Activated CD4-positive, alpha-beta memory T cell treated with anti-CD3 and anti-CD28 coated beads for 36 hours (primary cell): ENCODE results near the gene ZC4H2. TPM values are rescaled to one million over a fixed set of nuclear protein-coding genes. Genes with fewer than 3 reads are reported as not detected.
"Not testable (repeated sequence)": the region's sequence is repeated elsewhere in the genome, so short reads cannot be mapped to it uniquely, and the experiment has no call there.

Source experiments
- CTCF ChIA-PET: fragments of 350-600 bp; sonication (Branson Sonifier 250); formaldehyde crosslinking; loops from one replicate; lab custom pipeline; 2021; ENCODE audit warnings: antibody characterized with exemption, inconsistent platforms; lab: Charles Lee
- POLR2A ChIA-PET: fragments of 350-600 bp; sonication (Branson Sonifier 250); formaldehyde crosslinking; loops from one replicate; lab custom pipeline; 2021; ENCODE audit warnings: antibody characterized with exemption; lab: Charles Lee
- DNase-seq: peaks from one replicate; pipeline ENCODE4 v3.0.0-alpha.2; 2020
- H3K27ac Mint-ChIP-seq: one replicate; pipeline ENCODE4 v1.8.0; 2021; ENCODE audit warnings: mixed read lengths
- H3K27me3 Mint-ChIP-seq: one replicate; pipeline ENCODE4 v1.8.0; 2021; ENCODE audit warnings: mixed read lengths
- H3K36me3 Mint-ChIP-seq: one replicate; pipeline ENCODE4 v1.8.0; 2021; ENCODE audit warnings: mixed read lengths
- H3K4me1 Mint-ChIP-seq: one replicate; pipeline ENCODE4 v1.8.0; 2021; ENCODE audit warnings: low read depth, mixed read lengths
- H3K4me3 Mint-ChIP-seq: one replicate; pipeline ENCODE4 v1.8.0; 2021; ENCODE audit warnings: mild to moderate bottlenecking, mixed read lengths
- H3K9me3 Mint-ChIP-seq: one replicate; pipeline ENCODE4 v1.8.0; 2021; ENCODE audit warnings: mixed read lengths
- intact Hi-C: fragments of 100-400 bp; cut with micrococcal nuclease; formaldehyde crosslinking; loops from one replicate; pipeline ENCODE4 v1.15.1; 2023
- total RNA-seq, 2 experiments: library from RNA; stranded (reverse); gene quantifications; one replicate each; pipeline ENCODE4 v1.2.3, GENCODE V29; 2021

ZC4H2 gene
- total RNA-seq, result 1 to 10 TPM; 8.9 to 9.1 TPM

DNA sequence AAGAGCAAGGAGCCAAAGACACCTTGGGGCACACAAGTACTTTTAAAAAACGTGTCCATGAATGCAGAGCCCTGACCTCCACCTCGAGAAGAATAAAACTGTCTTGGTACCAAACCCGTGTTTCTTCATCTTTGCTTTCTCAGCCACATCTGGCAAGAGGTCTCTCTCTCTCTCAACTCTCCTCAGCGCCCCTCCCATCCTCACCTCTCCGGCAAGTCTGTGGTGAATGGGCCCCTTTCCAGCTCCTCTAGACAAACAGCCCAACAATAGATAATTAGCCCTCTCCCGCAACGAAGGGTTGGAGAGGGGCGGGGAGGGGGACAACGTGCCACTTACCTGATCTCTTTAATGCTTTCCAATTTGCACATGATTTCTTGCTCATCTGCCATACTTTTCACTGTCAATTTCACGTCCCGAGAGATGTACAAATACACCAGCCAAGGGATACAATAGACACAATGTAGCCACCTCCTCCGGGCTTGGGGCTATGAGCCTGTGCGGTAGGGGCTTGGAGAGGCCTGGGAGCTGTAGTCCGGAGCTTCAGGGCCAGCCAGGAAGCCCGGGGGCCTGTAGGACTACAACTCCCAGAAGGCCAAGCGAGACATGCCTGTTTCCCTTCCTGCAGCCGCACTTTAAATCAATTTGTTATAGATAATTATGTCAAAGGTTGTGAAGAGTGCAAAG lies at the start of gene ZC4H2:
Gene ZC4H2, minus strand, starts transcription at position 462 of the 684 bp plus-strand sequence. Its CDS starts 73 bp downstream, at position 389.
- H3K27ac Mint-ChIP-seq, result peak within 1 kb of the TSS; percentile 44
- intact Hi-C loops, result loop anchor here (1.0 kb wide), 3 partner anchors 58 to 771 kb away; partner anchors contain the start of genes AMER1, LAS1L and ZC3H12B
- H3K4me1 Mint-ChIP-seq, result peaks cover 16% of the 10 kb centered on the region
- H3K27me3 Mint-ChIP-seq, result no peaks in the 10 kb centered on the region
- peaks cover 5% of the 10 kb centered on the region for H3K36me3 Mint-ChIP-seq
- H3K9me3 Mint-ChIP-seq, result no peaks in the 10 kb centered on the region
- ChIA-PET CTCF (interaction anchor here (1.3 to 1.8 kb wide), 2 partner anchors 58 to 66 kb away, joined by 3 to 5 read pairs; partner anchors contain the start of gene ZC3H12B), POLR2A (interaction anchor here (2.5 kb wide), 1 partner anchor 59 kb away, joined by 7 read pairs; the partner anchor contains the start of gene ZC3H12B)
- H3K4me3 Mint-ChIP-seq, result peak within 1 kb of the TSS; percentile 79
- DNase-seq, result peak; percentile 79

GRCh38 chrX:65017451-65017850 lies 41.2 kb upstream of the ZC4H2 start:
- H3K27ac Mint-ChIP-seq, result no peak overlapping the region
- intact Hi-C loops, result no loop called here
- no peak for DNase-seq
- no peak overlapping the region for H3K4me3 Mint-ChIP-seq
- no peaks in the 10 kb centered on the region for H3K9me3 Mint-ChIP-seq
- CTCF ChIA-PET, result no interaction called here
- H3K36me3 Mint-ChIP-seq, result peaks cover under 1% of the 10 kb centered on the region
- no peaks in the 10 kb centered on the region for H3K4me1 Mint-ChIP-seq
- H3K27me3 Mint-ChIP-seq, result no peaks in the 10 kb centered on the region
- POLR2A ChIA-PET, result no interaction called here

DNA sequence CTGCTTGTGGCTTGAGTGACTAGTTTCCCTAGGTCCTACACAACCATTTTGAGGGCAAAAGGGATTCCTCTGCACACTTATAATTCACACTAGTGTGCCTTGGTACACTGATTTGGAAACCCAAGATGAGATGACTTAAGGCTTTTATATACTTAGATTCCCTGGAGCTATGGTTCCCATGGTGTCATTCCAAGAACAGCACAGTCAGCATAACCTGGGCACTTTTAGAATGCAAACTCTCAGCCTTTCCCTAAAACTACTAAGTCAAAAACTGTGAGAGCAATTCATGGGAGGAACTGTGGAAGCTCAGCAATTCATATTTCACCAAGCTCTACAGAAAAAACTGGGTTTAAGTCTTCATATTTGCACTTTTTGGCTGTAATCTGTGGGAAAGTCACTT lies 38.0 kb upstream of the ZC4H2 start:
- H3K4me3 Mint-ChIP-seq, result no peak overlapping the region
- POLR2A ChIA-PET, result no interaction called here
- no peaks in the 10 kb centered on the region for H3K9me3 Mint-ChIP-seq
- intact Hi-C loops, result no loop called here
- H3K27me3 Mint-ChIP-seq, result no peaks in the 10 kb centered on the region
- no peaks in the 10 kb centered on the region for H3K4me1 Mint-ChIP-seq
- no peak overlapping the region for H3K27ac Mint-ChIP-seq
- no peaks in the 10 kb centered on the region for H3K36me3 Mint-ChIP-seq
- CTCF ChIA-PET, result no interaction called here
- DNase-seq, result no peak

- Mint-ChIP-seq H3K36me3 (peaks cover 1% of the 10 kb centered on the region), H3K27me3 (no peaks in the 10 kb centered on the region), H3K4me3 (no peak overlapping the region), H3K9me3 (peaks cover 9% of the 10 kb centered on the region), H3K4me1 (no peaks in the 10 kb centered on the region), H3K27ac (no peak overlapping the region)
- ChIA-PET CTCF (no interaction called here), POLR2A (no interaction called here)
- intact Hi-C loops, result no loop called here
- no peak for DNase-seq
These were observed 33.2 kb upstream of the ZC4H2 start for GRCh38 chrX:65009459-65009858.

DNA sequence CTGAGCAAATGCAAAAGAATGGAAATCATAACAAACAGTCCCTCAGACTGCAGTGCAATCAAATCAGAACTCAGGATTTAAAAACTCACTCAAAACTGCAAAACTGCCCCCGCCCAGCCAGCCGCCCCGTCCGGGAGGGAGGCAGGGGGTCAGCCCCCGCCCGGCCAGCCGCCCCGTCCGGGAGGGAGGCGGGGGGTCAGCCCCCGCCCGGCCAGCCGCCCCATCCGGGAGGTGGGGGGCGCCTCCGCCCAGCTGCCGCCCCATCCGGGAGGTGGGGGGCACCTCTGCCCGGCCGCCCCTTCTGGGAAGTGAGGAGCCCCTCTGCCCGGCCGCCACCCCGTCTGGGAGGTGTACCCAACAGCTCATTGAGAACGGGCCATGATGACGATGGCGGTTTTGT lies 26.0 kb upstream of the ZC4H2 start:
- H3K36me3 Mint-ChIP-seq, H3K27ac Mint-ChIP-seq, intact Hi-C loops, CTCF ChIA-PET, H3K27me3 Mint-ChIP-seq, DNase-seq, H3K4me1 Mint-ChIP-seq, POLR2A ChIA-PET, H3K4me3 Mint-ChIP-seq: not testable (repeated sequence)
- peaks cover 25% of the 10 kb centered on the region for H3K9me3 Mint-ChIP-seq

DNA sequence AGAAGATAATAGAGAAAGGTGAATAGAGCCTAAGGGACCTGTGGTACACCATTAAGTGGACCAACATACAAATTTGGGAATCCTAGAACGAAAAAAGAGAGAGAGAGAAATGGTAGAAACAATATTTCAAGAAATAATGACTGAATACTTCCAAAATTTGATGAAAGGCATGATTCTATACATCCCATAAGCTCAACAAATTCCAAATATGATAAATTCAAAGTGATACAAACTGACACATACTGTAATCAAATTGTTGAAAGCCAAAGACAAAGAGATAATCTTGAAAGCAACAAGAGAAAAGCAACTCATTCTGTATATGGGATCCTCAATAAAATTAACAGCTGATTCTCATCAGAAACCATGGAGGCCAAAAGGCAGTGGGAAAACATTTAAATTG lies 20.6 kb upstream of the ZC4H2 start:
- peaks cover 13% of the 10 kb centered on the region for H3K9me3 Mint-ChIP-seq
- ChIA-PET CTCF (no interaction called here), POLR2A (interaction anchor here (0.6 kb wide), 1 partner anchor 70 kb away, joined by 4 read pairs; no protein-coding TSS in a partner anchor)
- no peak overlapping the region for H3K27ac Mint-ChIP-seq
- H3K27me3 Mint-ChIP-seq, result no peaks in the 10 kb centered on the region
- no peak overlapping the region for H3K4me3 Mint-ChIP-seq
- no peak for DNase-seq
- intact Hi-C loops, result no loop called here
- no peaks in the 10 kb centered on the region for H3K4me1 Mint-ChIP-seq
- peaks cover 3% of the 10 kb centered on the region for H3K36me3 Mint-ChIP-seq

- Mint-ChIP-seq H3K27ac (no peak overlapping the region), H3K36me3 (peaks cover 1% of the 10 kb centered on the region), H3K4me3 (no peak overlapping the region), H3K9me3 (peaks cover 4% of the 10 kb centered on the region), H3K4me1 (no peaks in the 10 kb centered on the region), H3K27me3 (no peaks in the 10 kb centered on the region)
- DNase-seq, result no peak
- intact Hi-C loops, result no loop called here
- ChIA-PET POLR2A (no interaction called here), CTCF (no interaction called here)
These were observed 18.0 kb upstream of the ZC4H2 start for GRCh38 chrX:64994131-64994798.

DNA sequence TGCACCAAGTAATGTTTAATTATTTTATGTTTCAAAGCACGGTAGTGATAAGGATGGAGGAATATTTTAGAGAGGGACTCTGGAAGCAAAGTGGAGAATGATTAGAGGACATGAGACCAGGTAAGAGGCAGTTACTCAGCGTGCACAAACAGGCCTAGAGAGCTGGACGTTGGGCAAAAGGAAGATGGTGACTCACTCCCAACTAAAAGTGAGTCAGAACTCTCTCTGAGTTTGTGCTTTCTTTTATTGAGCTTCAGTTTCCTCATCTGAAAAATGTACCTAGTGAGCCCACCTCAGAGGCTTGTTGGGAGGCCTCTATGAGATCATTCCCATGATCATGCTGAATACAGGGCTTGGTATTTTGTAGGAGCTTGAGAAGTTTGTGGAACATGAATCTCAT lies 1.6 kb upstream of the ZC4H2 start:
- no peak overlapping the region for H3K27ac Mint-ChIP-seq
- no peaks in the 10 kb centered on the region for H3K27me3 Mint-ChIP-seq
- no peak overlapping the region for H3K4me3 Mint-ChIP-seq
- no peak for DNase-seq
- H3K9me3 Mint-ChIP-seq, result no peaks in the 10 kb centered on the region
- H3K4me1 Mint-ChIP-seq, result peaks cover 16% of the 10 kb centered on the region
- no peaks in the 10 kb centered on the region for H3K36me3 Mint-ChIP-seq
- intact Hi-C loops, result no loop called here
- POLR2A ChIA-PET, result interaction anchor here (2.5 kb wide), 1 partner anchor 57 kb away, joined by 7 read pairs; the partner anchor contains the start of gene ZC3H12B
- CTCF ChIA-PET, result no interaction called here

DNA sequence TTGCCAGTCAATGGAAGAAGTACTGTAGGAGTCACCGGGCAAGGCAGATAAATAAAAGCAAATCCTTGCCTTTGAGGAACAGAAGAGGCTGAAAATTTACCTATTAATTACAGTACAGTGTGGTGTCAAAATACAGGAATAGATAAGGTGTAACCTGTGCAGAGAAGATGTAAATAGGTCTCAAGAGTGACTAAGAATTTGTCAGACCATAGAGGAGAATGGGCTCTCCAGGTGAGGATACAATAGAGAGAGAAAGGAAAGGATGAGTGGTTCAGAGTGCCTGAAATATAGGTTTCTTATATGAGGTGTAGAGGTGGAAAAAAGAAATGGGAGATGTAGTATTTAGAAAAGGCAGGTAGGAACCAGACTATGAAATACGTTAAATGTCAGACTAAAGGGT lies 801 bp upstream of the ZC4H2 start:
- POLR2A ChIA-PET, result interaction anchor here (2.5 kb wide), 1 partner anchor 58 kb away, joined by 7 read pairs; the partner anchor contains the start of gene ZC3H12B
- CTCF ChIA-PET, result no interaction called here
- no peak for DNase-seq
- Mint-ChIP-seq H3K36me3 (no peaks in the 10 kb centered on the region), H3K4me1 (peaks cover 16% of the 10 kb centered on the region), H3K9me3 (no peaks in the 10 kb centered on the region), H3K4me3 (peak overlapping the region; percentile 79), H3K27ac (no peak overlapping the region), H3K27me3 (no peaks in the 10 kb centered on the region)
- intact Hi-C loops, result no loop called here

DNA sequence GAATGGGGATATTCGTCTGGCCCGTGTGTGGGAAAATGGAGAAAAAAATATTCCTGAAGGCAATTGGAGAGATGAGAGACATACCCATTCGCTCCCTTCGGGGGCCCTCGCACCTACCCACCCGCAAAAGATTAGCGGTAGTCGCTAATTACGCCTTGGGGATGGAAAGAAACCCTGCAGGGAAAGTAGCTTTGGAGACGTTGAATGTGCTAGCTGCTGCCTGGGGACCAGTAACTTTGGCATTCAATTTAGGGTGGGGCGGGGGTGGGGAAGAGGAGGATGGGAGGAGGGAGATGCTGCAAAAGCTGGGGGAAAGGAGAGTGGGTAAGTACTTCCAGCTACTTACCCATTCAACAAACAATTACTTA lies 407 bp upstream of the ZC4H2 start:
- Mint-ChIP-seq H3K4me1 (peaks cover 16% of the 10 kb centered on the region), H3K36me3 (no peaks in the 10 kb centered on the region), H3K4me3 (peak overlapping the region; percentile 79), H3K27ac (peak overlapping the region; percentile 44), H3K9me3 (no peaks in the 10 kb centered on the region), H3K27me3 (no peaks in the 10 kb centered on the region)
- DNase-seq, result no peak
- intact Hi-C loops, result loop anchor here (1.0 kb wide), 3 partner anchors 58 to 771 kb away; partner anchors contain the start of genes AMER1, LAS1L and ZC3H12B
- ChIA-PET CTCF (interaction anchor here (1.8 kb wide), 1 partner anchor 58 kb away, joined by 5 read pairs; the partner anchor contains the start of gene ZC3H12B), POLR2A (interaction anchor here (2.5 kb wide), 1 partner anchor 58 kb away, joined by 7 read pairs; the partner anchor contains the start of gene ZC3H12B)

GRCh38 chrX:64975491-64975890 lies 759 bp downstream of the ZC4H2 start:
- intact Hi-C loops, result no loop called here
- Mint-ChIP-seq H3K27me3 (no peaks in the 10 kb centered on the region), H3K36me3 (peaks cover 6% of the 10 kb centered on the region), H3K27ac (peak overlapping the region; percentile 44), H3K9me3 (no peaks in the 10 kb centered on the region), H3K4me1 (peaks cover 16% of the 10 kb centered on the region), H3K4me3 (peak overlapping the region; percentile 79)
- peak; percentile 32 for DNase-seq
- ChIA-PET CTCF (interaction anchor here (1.3 to 1.8 kb wide), 2 partner anchors 59 to 66 kb away, joined by 3 to 5 read pairs; partner anchors contain the start of gene ZC3H12B), POLR2A (interaction anchor here (1.3 kb wide), 1 partner anchor 58 kb away, joined by 3 read pairs; no protein-coding TSS in a partner anchor)

- H3K27me3 Mint-ChIP-seq, result no peaks in the 10 kb centered on the region
These were observed 50.8 kb downstream of the ZC4H2 start for GRCh38 chrX:64925480-64925879.

More at GRCh38 chrX:64925480-64925879, 50.8 kb downstream of the ZC4H2 start:
- Mint-ChIP-seq H3K4me1 (no peaks in the 10 kb centered on the region), H3K9me3 (peaks cover 25% of the 10 kb centered on the region), H3K4me3 (no peak overlapping the region), H3K27ac (no peak overlapping the region), H3K36me3 (peaks cover 1% of the 10 kb centered on the region)
- intact Hi-C loops, result no loop called here
- CTCF ChIA-PET, result no interaction called here
- no peak for DNase-seq
- POLR2A ChIA-PET, result no interaction called here
